Mucosa of descending colon (tissue), 3 donors: ENCODE data around the gene SIL1. TPM values are rescaled to one million over a fixed set of nuclear protein-coding genes. Genes with fewer than 3 reads are reported as not detected.

Experiments used
- ATAC-seq: fragments of 200-7000 bp; cut with Tn5 transposase; one replicate; pipeline ENCODE4 v1.9.1; 2020; ENCODE audit warnings: mild to moderate bottlenecking, moderate library complexity
- DNase-seq, 3 donors: peaks; one replicate each; pipeline ENCODE4 v3.0.0-alpha.2; 2020
- H3K36me3 ChIP-seq: fragments of 200-600 bp; one replicate; pipeline ENCODE4 v1.8.0; 2021; ENCODE audit warnings: low read depth, mild to moderate bottlenecking
- H3K4me1 ChIP-seq: fragments of 200-600 bp; one replicate; pipeline ENCODE4 v1.8.0; 2021; ENCODE audit warnings: low read depth, mild to moderate bottlenecking
- H3K4me3 ChIP-seq: fragments of 200-600 bp; one replicate; pipeline ENCODE4 v1.8.0; 2021; ENCODE audit warnings: mild to moderate bottlenecking
- H3K9me3 ChIP-seq: fragments of 200-600 bp; one replicate; pipeline ENCODE4 v1.8.0; 2021; ENCODE audit warnings: mild to moderate bottlenecking
- CTCF ChIP-seq: fragments of 200-600 bp; IDR thresholded peaks from one replicate; pipeline ENCODE4 v1.8.0; 2022; ENCODE audit warnings: antibody characterized with exemption, mild to moderate bottlenecking
- intact Hi-C, 2 donors: fragments of 100-400 bp; cut with DNase I in 1 of 2; cut with micrococcal nuclease in 1 of 2; formaldehyde crosslinking; loops; one replicate each; pipeline versions ENCODE4 v1.11.0 to v1.11.1; 2022; cut with DNase I, micrococcal nuclease
- total RNA-seq, 3 donors: library from RNA; stranded (reverse); fragmentation: NEBNext Ultra II Directional in 2 of 3; extraction: Animal tissue kit (Norgen Biotek cat#: 25700) in 2 of 3; gene quantifications; one replicate each; pipeline versions ENCODE4 v1.2.1 to v1.2.4, GENCODE V29; 2021 to 2023
- donor health status: DM: no; HTN: no; CAD: no; lungs with moderate emphysema.
- donor health status: DM: no; HTN: no; CAD: no.
- donor health status: DM: no; HTN: yes; CAD: no.

The SIL1 gene
- total RNA-seq, 3 donors from 2014 or later, result 35.2 to 35.8 (median 35.6) TPM

GRCh38 chr5:139100825-139101224 lies 97.3 kb downstream of the SIL1 start:
- TF ChIP-seq CTCF, result no peak
- no peak for DNase-seq
- H3K4me1 ChIP-seq, result no peaks in the 10 kb centered on the region
- intact Hi-C loops, result no loop called here
- H3K36me3 ChIP-seq, result no peaks in the 10 kb centered on the region
- no peak overlapping the region for H3K4me3 ChIP-seq
- no peaks in the 10 kb centered on the region for H3K9me3 ChIP-seq
- no peak for ATAC-seq

DNA sequence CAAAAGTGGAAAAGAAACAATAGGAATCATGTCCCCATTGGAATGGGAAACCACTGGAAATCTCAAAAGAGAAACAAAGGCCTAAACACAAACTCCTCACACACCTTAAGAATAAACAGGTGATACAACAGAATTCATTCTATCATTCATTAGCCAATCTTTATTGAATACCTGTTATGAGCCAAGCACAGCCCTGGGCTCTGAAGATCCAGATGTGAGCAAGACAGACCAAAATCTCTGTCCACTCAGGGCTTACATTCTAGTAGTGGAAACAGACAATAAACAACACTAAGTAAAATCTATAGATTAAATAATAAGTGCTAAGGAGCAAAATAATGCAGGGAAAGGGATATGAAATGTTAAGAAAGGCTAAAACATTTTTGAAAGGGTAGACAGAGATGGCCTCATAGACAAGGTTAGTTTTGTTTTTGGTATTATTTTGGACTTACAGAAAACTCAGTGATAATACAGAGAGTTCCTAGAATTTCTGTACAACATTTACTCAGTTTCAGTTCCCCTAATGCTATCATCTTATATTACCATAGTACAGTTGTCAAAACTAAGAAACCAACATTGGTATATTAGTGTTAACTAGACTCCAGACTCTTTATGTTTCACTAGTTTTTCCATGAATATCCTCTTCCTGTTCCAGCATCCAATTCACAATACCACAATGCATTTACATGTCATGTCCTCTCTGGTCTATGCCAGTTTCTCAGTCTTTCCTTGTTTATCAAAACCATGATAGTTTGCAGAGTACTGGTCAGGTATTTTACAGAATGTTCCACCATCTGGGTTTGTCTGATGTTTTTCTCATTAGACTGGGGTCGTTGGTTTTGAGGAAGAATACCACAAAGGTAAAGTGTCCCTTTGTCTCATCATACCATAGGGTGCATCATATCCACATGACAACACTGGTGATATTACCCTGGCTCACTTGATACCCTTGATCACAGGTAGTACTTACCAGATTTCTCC lies 103.7 kb downstream of the SIL1 start:
- intact Hi-C loops, result no loop called here
- TF ChIP-seq CTCF, result no peak
- Histone ChIP-seq H3K9me3 (no peaks in the 10 kb centered on the region), H3K36me3 (no peaks in the 10 kb centered on the region), H3K4me1 (peaks cover 13% of the 10 kb centered on the region), H3K4me3 (no peak overlapping the region)
- no peak for DNase-seq
- no peak for ATAC-seq

GRCh38 chr5:139092741-139093343 lies 105.3 kb downstream of the SIL1 start:
- H3K36me3 ChIP-seq, result no peaks in the 10 kb centered on the region
- peaks cover 13% of the 10 kb centered on the region for H3K4me1 ChIP-seq
- no peak overlapping the region for H3K4me3 ChIP-seq
- intact Hi-C loops, result no loop called here
- H3K9me3 ChIP-seq, result no peaks in the 10 kb centered on the region
- DNase-seq (no peak), ATAC-seq (no peak)
- TF ChIP-seq CTCF, result no peak

GRCh38 chr5:139091439-139092156 lies 106.6 kb downstream of the SIL1 start:
- H3K4me1 ChIP-seq, result peaks cover 13% of the 10 kb centered on the region
- H3K4me3 ChIP-seq, result no peak overlapping the region
- no peaks in the 10 kb centered on the region for H3K9me3 ChIP-seq
- intact Hi-C loops, result no loop called here
- ATAC-seq (peak; percentile 86), DNase-seq (peak in 1 of 3 donors; percentile 21)
- no peak for TF ChIP-seq CTCF
- no peaks in the 10 kb centered on the region for H3K36me3 ChIP-seq

- H3K9me3 ChIP-seq, result no peaks in the 10 kb centered on the region
- intact Hi-C loops, result no loop called here
- ATAC-seq (no peak), DNase-seq (no peak)
- H3K4me1 ChIP-seq, result peaks cover 13% of the 10 kb centered on the region
- no peak overlapping the region for H3K4me3 ChIP-seq
- no peaks in the 10 kb centered on the region for H3K36me3 ChIP-seq
- TF ChIP-seq CTCF, result no peak
Observed at GRCh38 chr5:139090581-139090980, 107.6 kb downstream of the SIL1 start.
